GM21737 (cell line): ENCODE measurements around the gene SYCN.
"Not testable (repeated sequence)": the region's sequence is repeated elsewhere in the genome, so short reads cannot be mapped to it uniquely, and the experiment has no call there.

Source experiments
- ATAC-seq: cut with Tn5 transposase; IDR thresholded peaks from one replicate; pipeline ENCODE4 v1.9.1; 2021; ENCODE audit warnings: mild to moderate bottlenecking, moderate library complexity; ENCODE audit not compliant: unreplicated experiment

SYCN gene

GRCh38 chr19:39203372-39204341, at the start of gene SYCN:
Gene SYCN, minus strand, starts transcription at chr19:39204263. Its CDS starts 9 bp downstream, at chr19:39204254.
- ATAC-seq = no peak

GRCh38 chr19:39253374-39254149, 49.5 kb upstream of the SYCN start:
- ATAC-seq = no peak

DNA sequence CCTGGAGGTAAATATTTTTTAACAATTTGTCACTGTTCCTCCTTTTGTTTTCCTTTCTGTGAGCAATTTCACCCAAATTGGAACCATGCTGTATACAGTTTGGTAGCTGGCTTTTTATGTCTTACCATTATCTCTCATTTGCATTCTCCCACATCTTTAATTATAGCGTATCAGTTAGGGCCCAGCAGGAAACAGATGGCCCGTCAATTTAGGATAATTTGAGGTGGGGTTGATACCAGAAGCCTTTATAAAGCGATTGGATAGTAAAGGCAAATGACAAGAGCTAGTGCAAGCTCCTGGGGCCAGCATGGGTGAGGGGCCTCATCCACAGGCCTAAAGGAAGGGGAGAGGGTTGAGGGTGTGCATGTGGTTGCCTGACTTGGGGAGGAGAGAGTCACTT, 48.4 kb upstream of the SYCN start:
- ATAC-seq = no peak

GRCh38 chr19:39251846-39252245, 47.8 kb upstream of the SYCN start:
- no peak for ATAC-seq

GRCh38 chr19:39251081-39251480, 47.0 kb upstream of the SYCN start:
- ATAC-seq = no peak

GRCh38 chr19:39248806-39249205, 44.7 kb upstream of the SYCN start, which contains the start of gene IFNL4:
Gene IFNL4, minus strand, starts transcription at chr19:39248856.
- no peak for ATAC-seq

GRCh38 chr19:39247701-39248664, 43.9 kb upstream of the SYCN start:
- ATAC-seq = no peak

- no peak for ATAC-seq
These were observed 43.0 kb upstream of the SYCN start for GRCh38 chr19:39246951-39247669.

- ATAC-seq = not testable (repeated sequence)
These were observed 41.1 kb upstream of the SYCN start for GRCh38 chr19:39245166-39245565.

- ATAC-seq = not testable (repeated sequence)
These were observed 40.5 kb upstream of the SYCN start, which contains the start of gene IFNL3 for GRCh38 chr19:39244410-39245100. Gene IFNL3, minus strand, starts transcription at chr19:39245006. Its CDS starts 39 bp downstream, at chr19:39244967.

DNA sequence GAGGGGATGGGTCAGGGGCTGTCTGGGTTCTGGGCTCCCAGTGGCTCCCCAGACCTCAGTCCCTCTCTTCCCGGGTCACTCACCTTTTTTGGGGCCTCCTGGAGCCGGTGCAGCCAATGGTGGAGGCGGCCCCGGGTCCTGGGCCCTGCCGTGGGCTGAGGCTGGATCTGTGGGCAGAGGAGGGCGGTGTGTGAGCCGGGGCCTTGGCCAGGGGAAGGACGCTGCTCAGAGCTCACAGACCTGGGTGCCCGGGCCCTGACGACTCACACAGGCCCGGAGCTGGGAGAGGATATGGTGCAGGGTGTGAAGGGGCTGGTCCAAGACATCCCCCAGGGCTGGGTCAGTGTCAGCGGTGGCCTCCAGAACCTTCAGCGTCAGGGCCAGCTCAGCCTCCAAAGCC, 39.7 kb upstream of the SYCN start:
- not testable (repeated sequence) for ATAC-seq

GRCh38 chr19:39240421-39240820, 36.4 kb upstream of the SYCN start:
- no peak for ATAC-seq

- no peak for ATAC-seq
These were observed 34.9 kb upstream of the SYCN start for GRCh38 chr19:39238944-39239343.

DNA sequence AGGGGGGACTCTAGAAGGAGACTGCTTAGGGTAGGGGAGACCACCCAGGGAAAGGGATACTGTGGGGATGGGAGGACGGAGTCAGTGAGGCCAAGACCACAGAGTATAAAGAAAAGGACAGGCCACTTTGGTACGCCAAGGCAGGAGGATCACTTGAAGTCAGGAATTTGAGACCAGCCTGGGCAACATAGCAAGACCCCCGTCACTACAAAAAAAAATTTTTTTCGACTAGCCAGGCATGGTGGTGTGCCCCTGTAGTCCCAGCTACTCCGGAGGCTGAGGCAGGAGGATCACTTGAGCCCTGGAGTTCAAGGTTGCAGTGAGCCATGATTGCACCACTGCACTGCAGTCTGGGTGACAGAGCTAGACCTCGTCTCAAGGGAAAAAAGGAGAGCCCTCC, 34.1 kb upstream of the SYCN start:
- ATAC-seq = no peak

DNA sequence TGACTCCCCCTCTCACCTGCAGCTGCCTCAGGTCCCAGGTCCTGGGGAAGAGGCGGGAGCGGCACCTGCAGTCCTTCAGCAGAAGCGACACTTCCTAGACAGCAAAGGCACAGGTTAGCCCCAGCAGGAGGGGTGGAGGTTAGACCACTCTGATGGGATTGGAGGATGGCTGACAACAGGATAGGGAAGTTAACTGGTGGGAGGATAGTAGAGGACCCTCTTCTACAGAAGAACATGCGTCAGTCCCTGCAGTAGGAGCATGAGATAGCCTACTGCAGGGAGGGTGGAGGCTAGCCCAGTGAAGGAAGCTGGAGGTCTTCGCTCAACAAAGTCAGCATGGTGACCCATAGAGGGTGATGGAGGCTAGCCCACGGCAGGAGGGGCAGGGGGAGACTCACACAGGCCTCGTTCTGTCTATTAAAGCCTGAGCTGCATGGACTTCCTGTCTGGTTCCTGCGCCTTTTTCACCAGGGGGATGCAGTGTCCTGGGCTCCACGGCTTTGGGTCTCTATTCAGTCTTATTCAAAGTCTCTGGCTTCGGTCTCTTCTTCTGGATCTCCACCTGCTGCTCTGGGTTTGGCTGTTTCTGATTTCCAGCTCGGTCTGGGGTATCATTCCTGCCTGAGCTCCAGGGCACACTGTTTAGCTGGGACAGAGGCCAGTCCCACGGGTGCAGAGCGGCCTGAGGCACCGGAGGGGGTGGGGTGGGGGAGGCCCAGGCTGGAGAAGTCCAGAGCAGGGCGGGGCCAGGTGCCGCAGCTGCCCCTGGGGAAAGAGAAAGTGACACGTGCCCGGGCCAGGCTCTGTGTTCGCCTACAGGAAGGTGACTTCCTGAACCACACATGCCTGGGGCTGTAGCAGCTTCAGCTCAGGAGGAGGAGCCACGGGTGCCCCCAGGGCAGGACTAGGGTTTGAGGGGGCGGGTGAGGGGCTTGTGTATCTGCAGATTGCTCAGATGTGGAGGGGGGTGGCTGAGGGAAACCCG, 33.4 kb upstream of the SYCN start:
- ATAC-seq = no peak

- no peak for ATAC-seq
These were observed 32.5 kb upstream of the SYCN start for GRCh38 chr19:39236527-39236926.

DNA sequence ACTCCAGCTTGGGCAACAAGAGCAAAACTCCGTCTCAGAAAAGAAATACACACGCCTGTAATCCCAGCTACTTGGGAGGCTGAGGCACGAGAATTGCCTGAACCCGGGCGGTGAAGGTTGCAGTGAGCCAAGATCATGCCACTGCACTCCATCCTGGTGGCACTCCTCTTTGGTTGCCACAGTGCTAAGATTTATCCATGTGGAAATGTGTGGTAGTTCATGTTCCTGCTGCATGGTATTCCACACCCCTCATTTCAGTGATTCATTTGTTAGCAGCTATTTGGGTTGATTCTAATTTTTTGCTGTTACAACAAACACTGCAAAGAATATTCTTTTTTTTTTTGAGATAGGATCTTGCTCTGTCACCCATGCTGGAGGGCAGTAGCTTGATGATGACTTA, 28.6 kb upstream of the SYCN start:
- ATAC-seq = no peak
